Testis (tissue), 2 donors: ENCODE data around the gene P2RX3.

Experiments used
- CTCF ChIP-seq, 3 experiments: fragments of 450-650 bp in 2 of 3; fragments of 200-600 bp in 1 of 3; sonication (generic) in 1 of 3; IDR thresholded peaks; one replicate each; pipeline ENCODE4 v1.5.1; 2016 to 2019; ENCODE audit warnings: antibody characterized with exemption in 3 of 3, mild to moderate bottlenecking in 2 of 3, moderate library complexity in 1 of 3
- POLR2A ChIP-seq: fragments of 450-650 bp; IDR thresholded peaks from one replicate; pipeline ENCODE4 v1.6.1; 2017; ENCODE audit warnings: antibody characterized with exemption, mild to moderate bottlenecking, moderate library complexity

DNA sequence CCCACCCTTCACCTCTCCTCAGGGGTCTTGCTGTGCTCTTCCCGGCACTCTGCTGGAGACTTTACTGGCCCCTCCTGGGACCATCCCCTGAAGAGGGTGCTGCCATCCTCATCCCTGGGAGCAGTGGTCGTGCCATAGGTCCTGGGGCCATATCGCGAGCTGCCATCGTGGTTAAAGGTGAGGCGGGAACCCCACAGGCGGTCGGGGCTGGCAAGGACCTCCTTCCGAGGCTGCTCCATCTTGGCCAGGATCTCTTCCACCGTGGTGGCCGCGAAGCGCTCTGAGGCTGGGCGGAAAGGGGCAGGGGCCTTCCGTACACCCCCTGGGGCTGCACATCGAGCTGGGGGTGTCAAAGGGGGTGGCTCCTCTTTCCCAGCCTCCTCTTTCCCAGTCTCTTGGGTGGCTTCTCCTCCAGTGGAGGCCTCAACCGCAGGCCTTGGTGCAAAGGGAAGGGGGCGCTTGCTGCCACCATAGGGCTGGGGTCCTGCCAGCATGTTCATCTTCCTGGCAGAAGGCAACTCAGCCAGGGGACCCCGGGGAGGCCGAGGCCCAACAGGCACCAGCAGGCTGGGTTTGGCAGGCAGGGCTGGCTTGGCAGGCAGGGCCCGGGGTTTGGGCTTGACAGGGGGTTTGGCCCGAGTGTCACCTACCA is 18.0 kb upstream of the P2RX3 start:
- TF ChIP-seq CTCF (IDR thresholded peaks at IDR 0.05) (no peak), POLR2A (no peak)
